HG03378 (cell line): ENCODE data around the gene AOAH.
A peak's percentile ranks its signal among the peaks of the same experiment; 100 is the strongest.

Experiments
- ATAC-seq: cut with Tn5 transposase; IDR thresholded peaks from one replicate; pipeline ENCODE4 v1.9.1; 2021; ENCODE audit warnings: mild to moderate bottlenecking, moderate library complexity; ENCODE audit not compliant: unreplicated experiment

AOAH gene

GRCh38 chr7:36723951-36724664 lies at the start of gene AOAH:
TSS of gene AOAH (minus strand) at chr7:36724494. CDS start at chr7:36724148, 346 bp downstream.
- ATAC-seq = peak; percentile 92

DNA sequence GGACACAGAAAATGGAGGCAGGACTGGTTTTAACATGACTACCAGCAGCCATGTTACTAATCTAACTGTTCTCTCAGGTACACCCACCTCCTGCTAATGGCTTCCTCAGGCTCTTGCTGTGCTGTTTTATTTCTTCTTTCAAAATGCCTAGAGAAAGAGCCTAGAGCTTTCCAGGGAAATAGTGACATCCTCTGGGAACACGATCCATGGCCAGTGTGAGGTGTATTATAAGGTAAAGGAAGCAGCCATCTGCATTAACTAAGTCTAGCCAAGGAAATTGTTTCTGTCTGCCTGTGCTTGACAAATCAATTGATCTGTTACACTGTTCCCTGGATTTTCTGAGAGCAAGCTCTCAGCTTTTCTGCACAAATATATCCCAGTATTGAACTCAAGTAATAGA lies 42.2 kb upstream of the AOAH start:
- ATAC-seq = no peak

DNA sequence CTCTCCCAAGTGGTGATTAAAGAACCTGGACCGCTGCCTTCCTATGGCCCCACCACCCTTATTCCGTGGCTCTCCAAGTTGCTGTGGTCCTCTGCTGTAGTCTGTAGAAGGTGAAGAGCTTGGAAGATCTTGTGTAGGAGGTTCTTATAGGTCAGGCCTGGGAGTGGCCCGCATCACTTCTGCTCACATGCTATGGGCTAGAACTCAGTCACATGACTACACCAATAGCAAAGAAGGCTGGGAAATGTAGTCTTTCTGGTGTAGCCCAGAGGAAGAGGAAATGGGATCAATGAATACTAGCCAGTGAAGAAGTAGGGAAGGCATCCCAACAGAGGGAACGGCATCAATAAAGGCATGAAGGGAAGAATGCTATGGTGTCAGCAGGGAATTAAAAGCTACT lies 41.3 kb upstream of the AOAH start:
- ATAC-seq = no peak

GRCh38 chr7:36764929-36765328 lies 40.6 kb upstream of the AOAH start:
- no peak for ATAC-seq

- no peak for ATAC-seq
Observed at GRCh38 chr7:36763132-36763816, 39.0 kb upstream of the AOAH start.

GRCh38 chr7:36762394-36762793 lies 38.1 kb upstream of the AOAH start:
- ATAC-seq = no peak

DNA sequence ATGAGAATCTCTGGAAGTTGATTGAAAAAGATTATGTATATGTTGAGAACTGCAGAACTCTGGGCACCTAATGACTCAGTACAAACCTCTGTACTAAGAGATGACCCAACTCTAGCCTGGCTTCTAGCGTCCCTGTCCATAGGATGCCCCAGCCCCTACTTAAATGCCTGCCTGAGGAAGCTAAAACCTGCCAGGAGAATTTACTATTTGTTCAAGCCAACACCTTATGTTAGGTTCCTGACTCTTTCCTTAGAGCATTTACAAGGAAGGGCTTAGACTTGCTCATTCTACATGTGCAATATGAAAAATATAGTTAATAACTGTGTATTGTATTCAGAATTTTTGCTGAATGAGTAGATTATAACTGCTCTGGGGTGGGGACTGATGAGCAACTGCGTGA lies 37.5 kb upstream of the AOAH start:
- ATAC-seq = no peak

- no peak for ATAC-seq
Observed at GRCh38 chr7:36760856-36761762, 36.8 kb upstream of the AOAH start.

DNA sequence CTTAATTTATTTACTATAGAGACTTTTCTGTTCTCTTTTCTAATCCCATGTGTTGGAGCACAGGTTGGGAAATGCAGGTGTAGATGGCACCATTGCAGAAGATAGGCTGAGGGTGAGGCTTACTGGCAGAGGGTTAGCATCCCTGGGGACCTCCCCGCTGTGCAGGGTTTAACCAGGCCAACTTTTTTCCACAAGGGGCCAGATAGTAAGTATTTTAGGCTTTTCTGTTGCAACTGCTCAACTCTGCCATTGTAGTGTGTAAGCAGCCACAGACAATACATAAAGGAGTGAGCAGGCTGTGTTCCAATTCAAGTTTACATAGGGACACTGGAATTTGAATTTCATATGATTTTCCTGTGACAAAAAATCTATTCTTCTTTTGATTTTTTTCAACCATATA lies 34.6 kb upstream of the AOAH start:
- no peak for ATAC-seq

- no peak for ATAC-seq
Observed at GRCh38 chr7:36755484-36755883, 31.2 kb upstream of the AOAH start.

GRCh38 chr7:36752026-36752711 lies 27.9 kb upstream of the AOAH start:
- ATAC-seq = no peak

- no peak for ATAC-seq
Observed at GRCh38 chr7:36750451-36750850, 26.2 kb upstream of the AOAH start.

GRCh38 chr7:36749282-36749960 lies 25.1 kb upstream of the AOAH start:
- no peak for ATAC-seq

DNA sequence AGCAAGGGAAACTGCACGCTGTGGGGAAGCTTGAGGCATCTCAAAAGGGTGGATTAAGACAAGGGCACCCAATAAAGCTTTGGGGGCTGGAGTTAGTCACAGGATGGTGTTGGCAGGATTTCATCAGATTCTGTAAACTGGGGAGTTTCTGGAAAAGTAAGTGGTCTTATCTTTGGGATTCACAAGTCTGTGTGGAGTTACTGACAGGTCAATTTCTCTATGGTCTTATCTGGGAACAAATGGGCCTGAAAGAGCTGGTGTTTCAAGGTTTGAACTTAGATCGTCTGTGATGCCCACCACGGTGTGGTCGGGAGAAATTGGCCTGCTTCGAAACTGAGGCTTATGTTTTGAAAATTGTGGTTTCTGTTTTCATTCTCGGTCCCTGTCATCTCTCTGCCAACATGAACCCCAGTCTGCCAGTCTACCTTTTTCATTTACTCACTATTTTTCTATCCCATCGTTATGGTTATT lies 23.8 kb upstream of the AOAH start:
- ATAC-seq = no peak

DNA sequence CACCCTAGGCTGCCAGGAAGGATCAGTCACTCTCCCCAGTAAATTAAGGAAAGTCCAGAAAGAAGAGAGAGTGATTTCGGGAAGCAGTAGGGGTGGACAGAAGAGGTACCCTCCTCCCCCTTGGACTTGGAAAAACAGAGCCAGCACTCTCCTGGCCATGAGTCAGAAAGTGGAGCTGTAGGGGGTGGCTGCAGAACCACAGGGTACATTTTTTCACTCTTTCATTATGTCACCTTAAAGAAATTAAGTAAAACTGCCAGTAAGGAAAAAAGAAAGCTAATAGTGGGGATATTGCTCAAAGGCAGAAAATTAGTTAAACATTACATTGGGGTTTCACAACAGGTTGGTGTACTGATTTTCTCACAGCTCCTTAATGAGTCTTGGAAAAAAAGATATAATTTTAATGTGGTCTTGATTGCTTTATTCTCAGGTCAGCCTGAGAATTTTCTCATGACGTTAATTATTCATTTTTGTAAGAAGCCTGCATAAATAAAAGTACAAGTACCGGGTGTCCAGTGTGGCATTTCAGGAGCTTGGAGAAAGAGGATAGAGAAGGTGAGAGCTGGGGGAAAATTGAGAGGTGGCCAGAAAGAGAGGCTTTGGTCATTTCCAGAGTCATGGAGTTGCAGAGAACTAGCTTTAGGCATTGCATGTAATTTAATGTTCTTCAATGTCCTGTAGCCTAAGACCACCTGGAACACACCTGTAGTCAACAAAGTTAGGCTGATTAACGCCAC lies 23.2 kb upstream of the AOAH start:
- ATAC-seq = no peak

- no peak for ATAC-seq
Observed at GRCh38 chr7:36746347-36746746, 22.1 kb upstream of the AOAH start.

- peak; percentile 76 for ATAC-seq
Observed at GRCh38 chr7:36742911-36743775, 18.8 kb upstream of the AOAH start.

DNA sequence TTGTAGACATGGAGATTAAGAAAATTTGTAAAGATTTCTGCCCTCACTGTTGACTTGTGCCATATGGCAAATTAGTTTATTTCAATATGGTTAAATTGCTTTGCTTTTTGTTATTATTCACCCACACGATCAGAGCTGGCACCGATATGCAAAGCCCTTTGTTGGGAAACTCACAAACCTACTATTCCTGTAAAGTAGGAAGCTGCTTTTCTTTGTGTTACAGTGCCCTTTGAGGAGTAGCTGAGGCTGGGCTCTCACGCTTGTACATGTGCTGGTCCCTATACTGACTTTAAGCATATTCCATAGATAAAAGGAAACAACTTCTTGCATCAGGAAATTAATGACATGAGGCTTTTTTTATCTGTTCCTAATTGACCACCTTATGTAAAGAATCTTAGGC lies 17.6 kb upstream of the AOAH start:
- no peak for ATAC-seq

GRCh38 chr7:36739351-36739750 lies 15.1 kb upstream of the AOAH start:
- ATAC-seq = no peak
